ENCODE measurements around the gene SMPD3. TPM values are rescaled to one million over a fixed set of nuclear protein-coding genes. Genes with fewer than 3 reads are reported as not detected.

The SMPD3 gene
- total RNA-seq, 1 experiment from 2014 or later = 0.89 TPM

- no peak overlapping the region for H3K9ac ChIP-seq (ENCODE audit: low read length)
Observed at GRCh38 chr16:68347605-68348004, 100.7 kb downstream of the SMPD3 start.

More at GRCh38 chr16:68347605-68348004, 100.7 kb downstream of the SMPD3 start:
- Histone ChIP-seq H3K27me3 (ENCODE audit: insufficient read depth, low read length) (no peaks in the 10 kb centered on the region), H2AFZ (ENCODE audit: low read depth, low read length, poor library complexity, severe bottlenecking) (no peak overlapping the region), H3K4me2 (ENCODE audit: low read length) (no peak overlapping the region), H3K9me2 (ENCODE audit: insufficient read depth) (no peaks in the 10 kb centered on the region), H3K4me3 (replicated peaks in 1 of 2; ENCODE audit: low read depth in 1 of 2, low read length in 2 of 2) (no peak overlapping the region), H3K9me3 (ENCODE audit: control insufficient read depth in 1 of 2, insufficient read depth in 1 of 2, low read depth in 1 of 2, low read length in 2 of 2) (no peaks in the 10 kb centered on the region), H3K79me2 (ENCODE audit: insufficient read depth, low read length) (no peaks in the 10 kb centered on the region), H4K20me1 (ENCODE audit: insufficient read depth) (no peaks in the 10 kb centered on the region), H3K4me1 (ENCODE audit: control insufficient read depth in 1 of 2, insufficient read depth in 2 of 2, low read length in 2 of 2) (no peaks in the 10 kb centered on the region), H3K36me3 (ENCODE audit: control insufficient read depth in 1 of 2, insufficient read depth in 2 of 2, low read length in 2 of 2) (peaks cover 21 to 34% of the 10 kb centered on the region in 2 experiments; a peak in 3 of 4 replicates), H3K27ac (ENCODE audit: low read depth, low read length) (no peak overlapping the region)
- no TSS peak for BruUV-seq (replicated peaks)
- DNase-seq (ENCODE audit: low read depth, low spot score) = no peak
- ChIA-PET RAD21 (ENCODE audit: low non-redundant PET in 1 of 2, low total read pairs in 2 of 2, uncharacterized antibody in 2 of 2, unreplicated experiment in 2 of 2) (no interaction called here), POLR2A (no interaction called here), CTCF (no interaction called here)
- intact Hi-C loops (cut with micrococcal nuclease) = no loop called here
- TF ChIP-seq POLR2AphosphoS5 (IDR thresholded peaks at IDR 0.05; ENCODE audit: low read depth, low read length) (no peak), REST (IDR thresholded peaks at IDR 0.05; ENCODE audit: low read depth) (no peak), EZH2 (IDR thresholded peaks at IDR 0.05) (no peak), YY1 (IDR thresholded peaks at IDR 0.05; ENCODE audit: extremely low read depth, insufficient replicate concordance, low read depth, low read length) (no peak), TCF7L2 (IDR thresholded peaks at IDR 0.05; ENCODE audit: borderline replicate concordance, extremely low read depth, insufficient read depth, insufficient read length) (no peak), CEBPB (IDR thresholded peaks at IDR 0.05; ENCODE audit: low read depth) (no peak), POLR2A (IDR thresholded peaks at IDR 0.05; ENCODE audit: borderline replicate concordance, extremely low read depth, insufficient read depth, insufficient read length) (no peak), EGR1 (IDR thresholded peaks at IDR 0.05; ENCODE audit: low read depth) (no peak), JUND (IDR thresholded peaks at IDR 0.05) (no peak), ZFX (IDR thresholded peaks at IDR 0.05) (no peak)
- TF ChIP-seq, protein P1, sequence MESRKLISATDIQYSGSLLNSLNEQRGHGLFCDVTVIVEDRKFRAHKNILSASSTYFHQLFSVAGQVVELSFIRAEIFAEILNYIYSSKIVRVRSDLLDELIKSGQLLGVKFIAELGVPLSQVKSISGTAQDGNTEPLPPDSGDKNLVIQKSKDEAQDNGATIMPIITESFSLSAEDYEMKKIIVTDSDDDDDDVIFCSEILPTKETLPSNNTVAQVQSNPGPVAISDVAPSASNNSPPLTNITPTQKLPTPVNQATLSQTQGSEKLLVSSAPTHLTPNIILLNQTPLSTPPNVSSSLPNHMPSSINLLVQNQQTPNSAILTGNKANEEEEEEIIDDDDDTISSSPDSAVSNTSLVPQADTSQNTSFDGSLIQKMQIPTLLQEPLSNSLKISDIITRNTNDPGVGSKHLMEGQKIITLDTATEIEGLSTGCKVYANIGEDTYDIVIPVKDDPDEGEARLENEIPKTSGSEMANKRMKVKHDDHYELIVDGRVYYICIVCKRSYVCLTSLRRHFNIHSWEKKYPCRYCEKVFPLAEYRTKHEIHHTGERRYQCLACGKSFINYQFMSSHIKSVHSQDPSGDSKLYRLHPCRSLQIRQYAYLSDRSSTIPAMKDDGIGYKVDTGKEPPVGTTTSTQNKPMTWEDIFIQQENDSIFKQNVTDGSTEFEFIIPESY (IDR thresholded peaks at IDR 0.05; ENCODE audit: extremely low read depth, insufficient replicate concordance, low read length) = no peak
- ATAC-seq = no peak

Data from HCT116 (cell line).